ENCODE data around the gene BCAS3. TPM values are rescaled to one million over a fixed set of nuclear protein-coding genes. Genes with fewer than 3 reads are reported as not detected.
"Not testable (repeated sequence)": the region's sequence is repeated elsewhere in the genome, so short reads cannot be mapped to it uniquely, and the experiment has no call there.

Gene BCAS3
- total RNA-seq, 1 donor from 2014 or later: 19.0 TPM

GRCh38 chr17:61238455-61238933 is 560.8 kb downstream of the BCAS3 start:
- intact Hi-C loops (cut with micrococcal nuclease): no loop called here

DNA sequence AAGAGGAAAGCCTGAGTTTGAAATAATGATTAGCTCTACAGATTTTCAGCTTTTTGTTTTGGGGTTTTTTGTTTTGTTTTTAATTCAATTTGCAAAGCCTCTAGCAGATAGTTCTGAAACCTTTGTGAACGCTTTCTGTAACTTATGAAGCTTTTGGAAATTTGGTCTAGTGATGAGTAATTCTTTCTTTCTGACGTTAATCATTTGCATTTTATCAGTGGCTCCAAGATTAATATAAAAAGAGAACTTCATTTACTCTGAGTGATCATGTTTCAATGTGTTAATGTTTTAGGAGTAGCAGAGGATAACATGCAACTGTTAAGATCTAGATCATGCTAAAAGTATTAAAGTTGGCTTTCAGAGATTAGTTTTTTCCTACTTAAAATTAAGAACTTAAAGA is 561.7 kb downstream of the BCAS3 start:
- intact Hi-C loops (cut with micrococcal nuclease): no loop called here

- intact Hi-C loops (cut with micrococcal nuclease): no loop called here
Measured at GRCh38 chr17:61239953-61240352, 562.3 kb downstream of the BCAS3 start.

- intact Hi-C loops (cut with micrococcal nuclease): no loop called here
Measured at GRCh38 chr17:61240851-61241468, 563.3 kb downstream of the BCAS3 start.

DNA sequence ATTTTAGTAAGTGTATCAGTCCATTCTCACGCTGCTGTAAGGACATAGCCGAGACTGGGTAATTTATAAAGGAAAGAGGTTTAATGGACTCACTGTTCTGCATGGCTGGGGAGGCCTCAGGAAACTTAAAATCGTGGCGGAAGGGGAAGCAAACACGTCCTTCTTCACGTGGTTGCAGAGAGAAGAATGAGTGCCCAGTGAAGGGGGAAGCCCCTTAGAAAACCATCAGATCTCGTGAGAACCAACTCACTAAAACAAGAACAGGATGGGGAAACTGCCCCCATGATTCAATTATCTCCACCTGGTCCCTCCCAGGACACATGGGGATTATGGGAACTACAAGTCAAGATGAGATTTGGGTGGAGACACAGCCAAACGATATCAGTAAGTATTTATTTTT is 567.3 kb downstream of the BCAS3 start:
- intact Hi-C loops (cut with micrococcal nuclease): not testable (repeated sequence)

DNA sequence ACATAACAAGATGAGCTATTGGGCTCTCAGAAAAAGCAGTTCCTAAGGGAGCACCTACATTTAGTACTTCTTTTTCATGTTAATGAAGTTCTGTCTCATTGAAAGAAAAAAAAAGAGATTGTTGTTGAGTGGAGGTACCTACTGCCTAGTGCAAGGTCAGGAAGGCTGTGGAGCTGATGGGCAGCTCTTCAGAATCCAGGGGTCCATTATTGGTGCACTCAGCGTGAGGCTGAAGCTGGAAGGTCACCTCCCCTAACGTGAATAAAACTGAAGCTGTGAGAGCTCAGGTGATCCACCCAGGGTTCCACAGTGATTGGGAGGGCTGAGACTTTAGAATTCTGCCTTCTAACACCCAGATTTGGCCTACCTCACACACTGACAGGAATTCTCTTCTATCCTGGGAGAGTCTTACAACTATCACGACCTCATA is 568.1 kb downstream of the BCAS3 start:
- intact Hi-C loops (cut with micrococcal nuclease): no loop called here

DNA sequence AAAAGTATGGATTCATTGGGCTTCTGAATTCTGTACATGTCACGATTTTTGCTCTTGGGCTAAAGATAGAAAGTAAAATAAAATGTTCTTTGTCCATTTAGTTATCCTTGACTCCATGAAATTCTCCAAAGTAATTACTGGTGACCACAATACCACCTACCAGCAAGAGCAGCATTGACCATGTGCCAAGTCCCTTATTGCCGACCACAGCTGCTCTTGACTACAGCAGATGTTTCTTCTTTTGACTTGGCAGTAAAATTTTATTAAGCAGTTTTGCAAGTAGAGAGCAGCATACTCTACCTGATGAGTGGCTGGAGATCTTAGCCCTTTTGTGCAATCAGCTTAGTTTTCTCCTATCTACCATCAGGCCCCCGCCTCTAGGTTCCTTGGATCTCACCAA is 569.8 kb downstream of the BCAS3 start:
- intact Hi-C loops (cut with micrococcal nuclease): no loop called here

DNA sequence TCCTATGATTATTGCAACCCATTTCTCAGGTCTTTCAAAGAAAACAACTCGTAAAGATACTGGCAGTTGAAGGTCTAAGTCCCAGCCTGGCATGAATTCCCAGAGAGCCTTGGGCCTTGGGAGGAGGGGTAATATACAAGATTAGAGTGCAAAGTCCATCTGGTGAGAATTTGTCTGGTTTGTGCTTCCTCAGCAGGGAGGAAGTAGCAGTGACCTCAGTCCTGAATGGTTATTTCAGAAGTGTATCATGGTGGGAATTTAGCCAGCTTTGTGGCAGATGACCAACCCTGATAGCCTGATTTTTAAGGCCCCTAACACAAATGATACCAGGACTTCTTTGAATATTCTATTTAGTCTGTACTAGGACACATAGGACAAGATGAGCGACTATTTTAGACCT is 570.7 kb downstream of the BCAS3 start:
- intact Hi-C loops (cut with micrococcal nuclease): no loop called here

DNA sequence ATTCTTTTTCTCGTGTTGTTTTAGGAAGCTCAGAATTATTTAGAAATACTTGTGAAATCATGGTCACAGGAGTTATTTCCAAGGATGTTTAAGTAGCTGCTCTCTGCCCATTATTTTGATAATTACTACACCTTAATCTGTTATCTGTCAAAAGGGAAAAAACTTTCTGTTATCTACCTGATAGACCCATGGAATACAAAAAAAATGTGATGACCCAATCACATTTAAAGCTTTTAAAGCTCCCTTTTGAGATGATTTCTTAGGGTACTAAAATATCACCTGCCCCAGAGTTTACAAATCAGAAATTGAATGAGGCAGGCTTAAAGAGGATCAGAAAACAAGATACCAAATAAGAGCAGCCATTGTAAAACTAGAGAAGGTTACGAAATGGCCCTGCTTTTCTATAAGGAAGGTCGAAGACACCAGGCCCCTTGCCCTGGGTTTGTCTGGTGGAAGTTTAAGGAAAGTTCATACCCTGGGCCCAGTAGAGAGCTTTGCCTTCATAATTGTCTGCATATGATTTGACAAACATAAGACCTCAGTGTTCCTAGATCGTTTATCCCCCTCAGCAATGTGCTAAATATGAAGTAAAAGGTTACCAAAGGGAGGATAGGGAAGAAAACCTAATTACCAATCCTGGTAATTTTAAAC is 572.1 kb downstream of the BCAS3 start:
- intact Hi-C loops (cut with micrococcal nuclease): no loop called here

DNA sequence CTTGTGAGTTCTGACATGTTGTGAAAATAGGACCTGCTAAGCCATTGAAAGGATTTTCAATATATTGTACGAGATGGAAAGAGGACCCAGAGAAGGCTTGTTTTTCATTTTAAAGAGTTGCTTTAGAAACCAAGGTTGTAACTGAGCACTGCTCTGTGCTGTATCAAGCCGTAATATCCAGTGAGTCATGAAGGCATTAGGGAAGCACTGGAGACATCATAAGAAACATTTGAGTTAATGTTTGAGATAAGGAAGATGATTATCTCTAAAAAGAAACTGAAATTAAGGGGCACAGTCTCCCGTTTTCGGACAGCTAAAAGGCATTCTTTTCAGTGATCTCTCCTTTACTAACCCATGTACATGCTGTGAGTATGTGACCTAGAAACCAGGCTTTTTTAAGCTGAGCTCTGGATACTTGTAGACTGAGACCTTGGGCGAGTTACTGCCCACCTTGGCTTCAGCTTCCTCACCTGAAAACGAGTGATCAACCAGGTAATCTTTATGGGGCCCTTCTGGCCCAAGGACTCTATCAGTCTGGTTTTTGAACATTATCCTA is 572.8 kb downstream of the BCAS3 start:
- intact Hi-C loops (cut with micrococcal nuclease): no loop called here

DNA sequence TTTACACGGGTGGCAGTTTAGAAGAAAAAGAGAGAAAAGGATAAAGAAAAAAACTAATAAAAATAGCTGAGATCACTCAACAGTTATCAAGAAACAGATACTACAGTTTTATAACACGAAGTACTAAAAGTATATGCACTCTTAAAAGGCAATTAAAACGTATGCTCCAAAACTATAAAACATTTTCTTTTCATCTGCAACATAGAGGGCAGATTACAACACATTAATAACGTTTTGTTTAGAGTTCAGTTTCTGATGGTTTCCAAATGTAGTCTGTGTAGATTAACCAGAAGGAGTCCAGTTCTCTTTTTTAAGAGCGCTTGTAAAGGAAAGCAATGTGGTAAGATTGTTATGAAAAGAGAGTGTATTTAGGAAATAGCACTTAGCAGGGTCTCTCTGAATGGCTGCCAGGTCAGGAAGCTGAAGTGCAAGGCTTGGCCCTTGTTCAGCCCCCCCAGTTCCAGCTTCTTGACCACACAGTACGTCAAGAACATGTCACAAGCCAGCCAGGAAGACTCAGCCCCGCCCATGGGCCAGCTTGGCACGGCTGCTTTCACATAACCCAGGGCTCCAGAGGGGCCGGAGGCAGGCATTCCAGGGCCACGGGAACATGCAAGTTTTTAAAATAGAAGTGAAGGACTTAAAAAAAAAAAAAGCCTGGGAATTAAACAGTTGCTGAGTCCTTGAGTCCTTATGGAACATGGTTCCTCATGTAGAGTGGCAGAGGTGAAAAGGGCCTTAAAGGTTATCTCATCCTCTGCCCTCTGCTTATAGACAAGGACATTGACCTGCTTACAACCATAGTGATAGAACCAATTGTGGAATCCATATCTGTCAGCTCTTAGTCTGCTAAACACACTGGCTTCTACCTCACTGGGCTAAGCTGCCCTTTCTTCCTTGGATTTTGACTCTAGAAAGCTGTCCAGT is 574.6 kb downstream of the BCAS3 start:
- intact Hi-C loops (cut with micrococcal nuclease): no loop called here

GRCh38 chr17:61253362-61253761 is 575.7 kb downstream of the BCAS3 start:
- intact Hi-C loops (cut with micrococcal nuclease): no loop called here

GRCh38 chr17:61253937-61254574 is 576.4 kb downstream of the BCAS3 start:
- intact Hi-C loops (cut with micrococcal nuclease): no loop called here

GRCh38 chr17:61254904-61255303 is 577.3 kb downstream of the BCAS3 start:
- intact Hi-C loops (cut with micrococcal nuclease): no loop called here

GRCh38 chr17:61255647-61256046 is 578.0 kb downstream of the BCAS3 start:
- intact Hi-C loops (cut with micrococcal nuclease): no loop called here

- intact Hi-C loops (cut with micrococcal nuclease): no loop called here
Measured at GRCh38 chr17:61259360-61259759, 581.7 kb downstream of the BCAS3 start.

GRCh38 chr17:61260071-61260797 is 582.6 kb downstream of the BCAS3 start:
- intact Hi-C loops (cut with micrococcal nuclease): no loop called here

- intact Hi-C loops (cut with micrococcal nuclease): no loop called here
Measured at GRCh38 chr17:61261001-61261637, 583.5 kb downstream of the BCAS3 start.

DNA sequence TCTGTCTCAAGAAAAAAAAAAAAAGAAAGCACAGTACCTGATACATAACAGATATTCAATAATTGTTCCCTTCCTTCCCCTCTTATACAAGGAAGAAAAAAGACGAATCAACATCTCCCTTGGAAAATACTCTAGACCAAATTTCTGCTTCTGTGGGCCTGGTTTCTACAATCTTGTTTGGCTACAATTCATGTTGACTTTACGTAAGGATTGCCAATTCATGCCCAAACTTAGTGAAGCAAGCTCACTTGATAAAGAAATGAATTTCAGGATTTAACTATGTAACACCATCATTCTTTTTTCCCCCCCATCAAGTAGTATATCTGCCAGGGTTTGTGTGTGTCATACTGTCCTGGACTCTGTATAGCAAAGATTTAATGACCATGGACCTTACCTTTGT is 587.7 kb downstream of the BCAS3 start:
- intact Hi-C loops (cut with micrococcal nuclease): no loop called here

- intact Hi-C loops (cut with micrococcal nuclease): no loop called here
Measured at GRCh38 chr17:61267847-61268246, 590.2 kb downstream of the BCAS3 start.

Data from T-helper 1 cell treated with Interleukin-12 subunit alpha and Interleukin-12 subunit beta and Interleukin-4 antibody, amounts not matched to agents 30 ng/mL and 1 ng/mL, for 36 hours (primary cell).